GM21360 (cell line): Measurements from ENCODE around the gene FARP1.

ENCODE experiments used
- ATAC-seq: cut with Tn5 transposase; IDR thresholded peaks from one replicate; pipeline ENCODE4 v1.9.1; 2021; ENCODE audit warnings: mild to moderate bottlenecking, moderate library complexity; ENCODE audit not compliant: unreplicated experiment

Gene FARP1

GRCh38 chr13:98322091-98322718 is 179.3 kb downstream of the FARP1 start:
- no peak for ATAC-seq

GRCh38 chr13:98324105-98324504 is 181.2 kb downstream of the FARP1 start:
- ATAC-seq, result no peak

GRCh38 chr13:98325724-98326123 is 182.8 kb downstream of the FARP1 start:
- no peak for ATAC-seq

- no peak for ATAC-seq
Observed at GRCh38 chr13:98326291-98326690, 183.4 kb downstream of the FARP1 start.

GRCh38 chr13:98327371-98328270 is 184.7 kb downstream of the FARP1 start:
- no peak for ATAC-seq

GRCh38 chr13:98328511-98328910 is 185.6 kb downstream of the FARP1 start:
- no peak for ATAC-seq

- ATAC-seq, result no peak
Observed at GRCh38 chr13:98332222-98332621, 189.3 kb downstream of the FARP1 start.

- no peak for ATAC-seq
Observed at GRCh38 chr13:98332691-98333090, 189.8 kb downstream of the FARP1 start.

GRCh38 chr13:98333486-98333885 is 190.6 kb downstream of the FARP1 start:
- no peak for ATAC-seq

GRCh38 chr13:98334620-98335205 is 191.8 kb downstream of the FARP1 start:
- no peak for ATAC-seq

GRCh38 chr13:98335721-98336120 is 192.8 kb downstream of the FARP1 start:
- ATAC-seq, result no peak

- no peak for ATAC-seq
Observed at GRCh38 chr13:98338310-98338709, 195.4 kb downstream of the FARP1 start.

GRCh38 chr13:98339684-98340425 is 197.0 kb downstream of the FARP1 start:
- ATAC-seq, result no peak

GRCh38 chr13:98342953-98343352 is 200.1 kb downstream of the FARP1 start:
- ATAC-seq, result no peak

- ATAC-seq, result no peak
Observed at GRCh38 chr13:98343461-98343860, 200.6 kb downstream of the FARP1 start.

- no peak for ATAC-seq
Observed at GRCh38 chr13:98344392-98344791, 201.5 kb downstream of the FARP1 start.

GRCh38 chr13:98345107-98345935 is 202.4 kb downstream of the FARP1 start:
- ATAC-seq, result no peak

- ATAC-seq, result no peak
Observed at GRCh38 chr13:98346904-98347636, 204.2 kb downstream of the FARP1 start.

- no peak for ATAC-seq
Observed at GRCh38 chr13:98347756-98348155, 204.9 kb downstream of the FARP1 start.
